NCI-H2227 (cell line): Measurements from ENCODE around the gene NDUFA13.

Source experiments
- DNase-seq: peaks from one replicate; lab custom pipeline; 2025; ENCODE audit not compliant: unreplicated experiment; lab: John Stamatoyannopoulos, UW

The NDUFA13 gene

GRCh38 chr19:19488875-19489690 is 26.9 kb upstream of the NDUFA13 start:
- peak; percentile 87 for DNase-seq

DNA sequence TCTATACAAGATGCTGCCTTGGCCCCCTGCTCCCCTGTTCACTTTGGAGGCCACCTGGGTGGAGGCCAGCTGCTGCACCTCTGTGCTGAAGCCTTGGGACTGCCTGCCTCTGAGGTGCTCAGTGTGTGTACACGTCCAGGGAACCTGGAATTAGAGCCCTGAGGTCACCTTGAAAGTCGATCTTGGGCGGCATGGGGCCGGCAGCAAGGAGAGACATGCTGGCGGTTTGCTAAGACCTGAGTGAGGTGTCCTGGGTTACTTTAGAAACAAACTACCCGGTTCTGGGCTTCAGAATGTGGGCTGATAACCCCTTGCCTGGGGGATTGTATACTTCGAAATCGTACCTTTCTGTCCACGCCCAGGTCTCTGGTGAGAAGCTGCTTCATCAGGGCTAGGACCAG is 26.2 kb upstream of the NDUFA13 start:
- no peak for DNase-seq

DNA sequence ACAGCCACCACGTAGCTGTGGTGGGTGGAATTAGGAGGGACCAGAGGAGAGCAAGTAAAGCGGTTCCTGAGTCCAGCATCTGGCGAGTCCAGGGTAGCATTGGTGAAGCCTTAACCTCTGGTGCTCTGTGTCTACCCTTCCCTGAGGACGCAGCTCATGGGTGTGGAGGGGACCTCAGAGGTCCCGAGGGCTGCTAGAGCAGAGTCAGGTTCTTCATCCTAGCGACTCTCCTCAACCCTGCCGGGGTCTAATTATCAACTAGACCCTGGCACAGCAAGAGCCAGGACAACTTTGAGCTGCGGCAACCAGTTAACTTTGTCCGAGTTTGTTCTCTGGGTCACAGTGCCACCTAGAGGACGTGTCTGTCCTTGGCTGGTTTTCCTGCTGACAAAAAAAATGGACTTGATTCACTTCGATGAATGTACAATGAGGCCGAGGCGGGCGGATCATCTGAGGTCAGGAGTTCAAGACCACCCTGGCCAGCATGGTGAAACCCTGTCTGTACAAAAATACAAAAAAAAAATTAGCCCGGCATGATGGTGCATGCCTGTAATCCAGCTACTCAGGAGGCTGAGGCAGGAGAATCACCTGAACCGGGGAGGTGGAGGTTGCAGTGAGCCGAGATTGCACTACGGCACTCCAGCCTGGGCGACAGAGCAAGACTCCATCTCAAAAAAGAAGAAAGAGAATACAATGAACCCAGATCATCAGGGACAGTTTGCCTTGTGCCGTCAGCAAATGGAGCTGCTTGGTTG is 25.6 kb upstream of the NDUFA13 start:
- peak; percentile 70 for DNase-seq

GRCh38 chr19:19491321-19492025 is 24.6 kb upstream of the NDUFA13 start:
- no peak for DNase-seq

DNA sequence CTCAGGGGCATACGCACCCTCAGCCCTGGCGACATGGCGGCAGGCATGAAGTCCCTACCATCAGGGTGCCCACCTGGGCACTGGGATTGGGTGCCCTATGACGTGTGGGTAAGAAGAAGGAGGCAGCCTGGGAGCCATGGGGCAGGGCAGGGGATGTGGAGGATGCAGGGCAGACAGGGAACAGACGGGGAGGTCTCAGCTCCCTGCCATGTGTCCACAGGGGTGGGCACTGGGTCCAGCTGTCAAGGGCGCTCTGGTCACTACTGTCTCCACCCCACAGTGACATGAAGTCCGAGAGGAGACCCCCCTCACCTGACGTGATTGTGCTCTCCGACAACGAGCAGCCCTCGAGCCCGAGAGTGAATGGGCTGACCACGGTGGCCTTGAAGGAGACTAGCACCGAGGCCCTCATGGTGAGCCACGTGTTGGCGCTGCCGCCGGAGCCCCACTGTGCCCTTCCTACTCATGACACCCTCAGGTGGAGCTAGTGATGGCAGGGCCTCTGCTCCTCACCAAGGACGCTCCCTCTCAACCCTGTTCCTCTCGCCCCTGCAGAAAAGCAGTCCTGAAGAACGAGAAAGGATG is 23.9 kb upstream of the NDUFA13 start:
- no peak for DNase-seq

GRCh38 chr19:19493841-19494546 is 22.0 kb upstream of the NDUFA13 start:
- no peak for DNase-seq

GRCh38 chr19:19495614-19496603 is 20.1 kb upstream of the NDUFA13 start:
- DNase-seq: no peak

DNA sequence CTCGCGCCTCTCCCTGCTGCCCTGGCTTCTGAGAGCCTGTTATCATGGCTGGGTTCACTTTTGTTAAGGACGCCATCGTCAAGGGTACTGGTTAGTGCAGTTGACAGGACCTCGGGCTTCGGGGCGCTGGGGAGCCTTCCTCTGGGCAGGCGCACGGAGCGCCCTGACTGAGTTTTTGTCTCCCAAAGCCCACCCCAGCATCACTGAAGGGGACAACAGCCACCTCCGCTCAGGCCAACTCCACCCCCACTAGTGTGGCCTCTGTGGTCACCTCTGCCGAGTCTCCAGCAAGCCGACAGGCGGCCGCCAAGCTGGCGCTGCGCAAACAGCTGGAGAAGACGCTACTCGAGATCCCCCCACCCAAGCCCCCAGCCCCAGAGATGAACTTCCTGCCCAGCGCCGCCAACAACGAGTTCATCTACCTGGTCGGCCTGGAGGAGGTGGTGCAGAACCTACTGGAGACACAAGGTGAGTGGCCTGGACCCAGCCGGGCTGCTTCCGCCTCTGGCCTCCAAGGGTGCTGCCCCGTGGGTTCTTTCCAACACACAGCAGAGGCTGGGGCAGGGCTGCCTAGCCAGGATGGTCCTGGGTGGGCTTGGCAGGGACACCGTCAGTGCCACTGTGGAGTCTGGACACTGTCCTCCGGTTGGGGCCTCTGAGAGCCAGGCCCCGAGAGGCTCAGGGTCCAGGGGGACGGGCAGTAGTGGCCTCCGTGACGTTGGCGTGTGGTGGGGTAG is 17.6 kb upstream of the NDUFA13 start:
- DNase-seq: no peak

- DNase-seq: no peak
Observed at GRCh38 chr19:19499272-19499995, 16.6 kb upstream of the NDUFA13 start.

DNA sequence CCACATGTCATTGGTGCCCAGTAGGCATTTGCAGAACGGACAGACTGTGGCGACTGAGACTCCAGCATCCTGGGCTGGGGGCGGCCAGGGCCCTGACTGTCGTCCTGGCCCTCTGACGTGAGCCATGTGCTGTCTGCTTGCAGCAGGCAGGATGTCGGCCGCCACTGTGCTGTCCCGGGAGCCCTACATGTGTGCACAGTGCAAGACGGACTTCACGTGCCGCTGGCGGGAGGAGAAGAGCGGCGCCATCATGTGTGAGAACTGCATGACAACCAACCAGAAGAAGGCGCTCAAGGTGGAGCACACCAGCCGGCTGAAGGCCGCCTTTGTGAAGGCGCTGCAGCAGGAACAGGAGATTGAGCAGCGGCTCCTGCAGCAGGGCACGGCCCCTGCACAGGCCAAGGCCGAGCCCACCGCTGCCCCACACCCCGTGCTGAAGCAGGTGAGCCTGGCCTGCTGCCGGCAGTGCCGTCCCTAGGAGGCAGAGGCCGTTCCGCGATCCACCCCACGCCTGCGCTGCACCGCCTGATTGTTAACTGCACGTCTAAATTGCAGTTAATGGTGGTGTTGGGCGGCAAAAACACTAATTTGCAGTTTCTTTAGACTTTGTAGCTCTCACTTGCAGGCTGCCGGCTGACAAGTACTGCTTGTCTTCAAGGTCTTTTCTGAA is 14.9 kb upstream of the NDUFA13 start:
- DNase-seq: peak; percentile 66

DNA sequence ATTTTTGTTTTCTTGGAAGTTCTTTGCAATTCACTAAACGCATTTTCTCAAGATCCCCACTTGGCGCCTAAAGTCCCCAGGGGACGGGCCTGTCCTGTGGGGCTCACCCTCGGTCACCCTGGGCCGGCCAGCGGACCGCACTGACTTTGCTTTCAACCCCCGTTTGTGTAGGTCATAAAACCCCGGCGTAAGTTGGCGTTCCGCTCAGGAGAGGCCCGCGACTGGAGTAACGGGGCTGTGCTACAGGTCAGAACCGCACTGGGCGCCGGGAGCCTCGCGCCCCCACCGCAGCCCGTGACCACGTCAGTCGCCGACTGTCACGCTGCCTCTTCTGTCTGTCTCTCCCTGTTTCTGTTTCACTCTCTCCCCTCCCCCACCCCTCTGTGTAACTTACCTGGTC is 14.2 kb upstream of the NDUFA13 start:
- no peak for DNase-seq

- no peak for DNase-seq
Observed at GRCh38 chr19:19502281-19502680, 13.7 kb upstream of the NDUFA13 start.

- peak; percentile 47 for DNase-seq
Observed at GRCh38 chr19:19502808-19503602, 13.0 kb upstream of the NDUFA13 start.

DNA sequence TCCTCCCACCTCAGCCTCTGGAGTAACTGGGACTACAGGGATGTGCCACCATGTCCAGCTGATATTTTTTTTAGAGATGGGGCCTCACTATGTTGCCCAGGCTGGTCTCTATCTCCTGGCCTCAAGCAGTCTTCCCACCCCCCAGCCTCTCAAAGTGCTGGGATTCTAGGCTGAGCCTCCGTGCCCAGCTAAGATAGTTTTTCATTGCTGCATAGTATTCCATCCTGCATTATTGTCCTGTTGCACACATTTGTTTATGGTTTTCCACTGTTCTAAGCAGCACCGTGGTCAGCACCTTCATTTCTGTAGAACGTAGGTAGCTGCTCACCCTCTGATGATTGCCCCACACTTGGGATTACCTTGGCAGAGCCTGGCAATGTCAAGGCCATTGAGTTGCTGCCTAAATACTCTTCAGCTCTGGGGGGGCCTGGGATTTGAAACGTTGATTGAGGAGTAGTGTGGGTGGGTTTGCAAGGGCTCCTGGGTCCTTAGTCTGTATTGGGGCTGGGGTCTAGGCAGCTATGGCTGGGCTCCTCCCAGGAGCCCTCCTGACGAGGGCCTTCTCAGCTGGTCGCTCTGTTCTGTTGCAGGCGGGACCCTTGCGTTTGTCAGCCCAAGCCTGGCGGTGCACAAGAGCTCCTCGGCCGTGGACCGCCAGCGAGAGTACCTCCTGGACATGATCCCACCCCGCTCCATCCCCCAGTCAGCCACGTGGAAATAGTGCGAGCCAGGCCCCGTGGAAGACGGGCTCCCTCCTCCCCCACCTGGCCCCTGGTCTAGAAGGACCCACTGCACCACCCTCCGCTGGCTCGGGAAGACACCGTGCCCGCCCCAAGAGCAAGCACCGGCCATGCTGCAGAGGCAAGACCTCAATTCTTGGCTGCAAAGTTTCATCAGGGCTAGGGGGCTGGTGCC is 11.0 kb upstream of the NDUFA13 start:
- no peak for DNase-seq

DNA sequence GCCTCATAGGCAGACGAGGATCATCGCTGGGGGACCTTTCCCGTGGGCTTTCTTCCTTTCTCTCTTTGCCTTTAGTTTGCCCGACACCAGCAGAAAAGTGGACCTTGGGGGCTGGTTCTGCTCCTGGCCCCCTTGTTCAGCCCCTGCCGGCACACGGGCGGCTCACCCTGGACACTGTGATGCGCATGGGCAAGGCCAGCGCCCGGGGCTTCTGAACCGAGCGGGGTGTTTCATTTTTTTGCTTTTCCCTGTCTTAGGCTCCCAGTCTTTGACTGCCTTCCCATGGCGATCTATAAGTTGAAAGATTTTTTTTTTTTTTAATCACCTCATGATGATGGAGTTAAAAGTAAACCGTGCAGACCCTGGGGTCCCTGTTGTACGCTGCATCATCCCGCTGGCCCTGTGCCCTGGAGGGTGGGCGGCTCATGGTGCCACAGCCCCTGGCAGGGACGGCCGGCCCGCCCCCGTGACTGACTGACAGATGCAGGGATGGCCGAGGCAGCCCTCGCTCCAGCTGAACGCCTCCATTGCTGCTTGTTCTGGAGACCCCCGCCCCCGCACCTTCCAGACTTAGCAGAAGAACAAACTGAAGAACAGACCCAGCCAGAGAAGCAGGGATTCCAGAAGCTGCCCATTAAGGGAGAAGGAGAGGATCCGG is 10.2 kb upstream of the NDUFA13 start:
- DNase-seq: no peak
